CD4-positive, alpha-beta T cell treated with Interleukin-17A for 4 hours (primary cell): ENCODE results near the gene TMEM54.
"Not testable (repeated sequence)": the region's sequence is repeated elsewhere in the genome, so short reads cannot be mapped to it uniquely, and the experiment has no call there.

Experiments used
- DNase-seq: peaks from one replicate; pipeline ENCODE4 v3.0.0-alpha.2; 2020; ENCODE audit warnings: mixed read lengths

TMEM54 gene

GRCh38 chr1:32918179-32918578 lies 17.0 kb upstream of the TMEM54 start:
- DNase-seq: no peak

- no peak for DNase-seq
Observed at GRCh38 chr1:32917521-32917920, 16.3 kb upstream of the TMEM54 start.

- no peak for DNase-seq
Observed at GRCh38 chr1:32915766-32916706, 14.8 kb upstream of the TMEM54 start.

- no peak for DNase-seq
Observed at GRCh38 chr1:32910319-32910718, 9.1 kb upstream of the TMEM54 start.

GRCh38 chr1:32907435-32907834 lies 6.2 kb upstream of the TMEM54 start:
- no peak for DNase-seq

GRCh38 chr1:32906654-32907053 lies 5.5 kb upstream of the TMEM54 start:
- no peak for DNase-seq

- not testable (repeated sequence) for DNase-seq
Observed at GRCh38 chr1:32905588-32905987, 4.4 kb upstream of the TMEM54 start.

GRCh38 chr1:32904797-32905196 lies 3.6 kb upstream of the TMEM54 start:
- DNase-seq: no peak

GRCh38 chr1:32903991-32904785 lies 3.0 kb upstream of the TMEM54 start:
- no peak for DNase-seq

- no peak for DNase-seq
Observed at GRCh38 chr1:32902535-32902920, 1.3 kb upstream of the TMEM54 start.

GRCh38 chr1:32901823-32902534 lies 790 bp upstream of the TMEM54 start:
- DNase-seq: no peak

- DNase-seq: no peak
Observed at GRCh38 chr1:32900371-32900955, 726 bp downstream of the TMEM54 start.

GRCh38 chr1:32899586-32900296 lies 1.4 kb downstream of the TMEM54 start:
- no peak for DNase-seq

GRCh38 chr1:32898958-32899357 lies 2.2 kb downstream of the TMEM54 start:
- DNase-seq: no peak

GRCh38 chr1:32898056-32898455 lies 3.1 kb downstream of the TMEM54 start:
- DNase-seq: no peak

- no peak for DNase-seq
Observed at GRCh38 chr1:32897082-32898049, 3.8 kb downstream of the TMEM54 start.

- no peak for DNase-seq
Observed at GRCh38 chr1:32896451-32896850, 4.7 kb downstream of the TMEM54 start.

GRCh38 chr1:32895325-32896215 lies 5.6 kb downstream of the TMEM54 start:
- DNase-seq: no peak

- no peak for DNase-seq
Observed at GRCh38 chr1:32894681-32895080, 6.5 kb downstream of the TMEM54 start.
